Cerebellar cortex (tissue), 1 donor: ENCODE results near the gene HMGB3.
A peak's percentile ranks its signal among the peaks of the same experiment; 100 is the strongest.
"Not testable (repeated sequence)": the region's sequence is repeated elsewhere in the genome, so short reads cannot be mapped to it uniquely, and the experiment has no call there.

Experiments
- DNase-seq: peaks from one replicate; pipeline ENCODE4 v3.0.0-alpha.2; 2015; ENCODE audit warnings: low spot score

HMGB3 gene

DNA sequence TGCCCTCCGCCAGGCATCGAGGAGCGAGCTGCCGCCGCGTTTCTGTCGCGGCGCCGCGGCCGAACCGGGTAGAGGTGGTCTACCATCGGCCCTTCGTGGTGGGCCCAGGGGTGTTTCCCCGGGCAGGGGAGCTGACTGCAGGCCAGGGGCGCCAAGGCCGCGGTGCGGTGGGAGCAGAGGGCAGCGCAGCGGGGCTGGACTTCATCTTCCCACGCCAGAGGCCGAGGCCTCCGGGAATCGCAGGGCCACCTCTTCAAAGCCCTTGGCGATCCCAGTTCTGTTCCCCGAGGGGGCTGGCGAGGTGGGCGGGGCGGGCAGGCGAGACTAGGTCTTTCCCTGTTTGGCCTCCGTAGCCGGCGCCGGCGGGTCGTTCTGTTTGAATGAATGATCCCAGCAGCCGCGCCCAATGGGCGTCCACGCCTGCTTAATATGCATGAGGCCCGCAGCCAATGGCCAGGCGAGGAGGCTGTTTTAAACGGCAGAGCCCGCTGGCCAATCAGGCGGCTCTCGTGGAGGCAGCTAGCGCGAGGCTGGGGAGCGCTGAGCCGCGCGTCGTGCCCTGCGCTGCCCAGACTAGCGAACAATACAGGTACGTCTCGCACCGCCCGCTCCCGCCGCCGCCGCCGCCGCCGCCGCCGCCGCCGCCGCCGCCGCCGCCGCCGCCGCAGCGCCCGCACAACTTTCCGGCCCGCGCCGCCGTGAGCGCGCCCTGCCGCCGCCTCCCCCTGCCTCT lies at the start of gene HMGB3:
HMGB3 (plus strand) TSS at position 548 of the 733 bp plus-strand sequence. CDS start 2,265 bp downstream, outside the sequence.
- DNase-seq = peak; percentile 89

- DNase-seq = no peak
Observed at GRCh38 chrX:150933945-150934350, 49.2 kb upstream of the HMGB3 start.

DNA sequence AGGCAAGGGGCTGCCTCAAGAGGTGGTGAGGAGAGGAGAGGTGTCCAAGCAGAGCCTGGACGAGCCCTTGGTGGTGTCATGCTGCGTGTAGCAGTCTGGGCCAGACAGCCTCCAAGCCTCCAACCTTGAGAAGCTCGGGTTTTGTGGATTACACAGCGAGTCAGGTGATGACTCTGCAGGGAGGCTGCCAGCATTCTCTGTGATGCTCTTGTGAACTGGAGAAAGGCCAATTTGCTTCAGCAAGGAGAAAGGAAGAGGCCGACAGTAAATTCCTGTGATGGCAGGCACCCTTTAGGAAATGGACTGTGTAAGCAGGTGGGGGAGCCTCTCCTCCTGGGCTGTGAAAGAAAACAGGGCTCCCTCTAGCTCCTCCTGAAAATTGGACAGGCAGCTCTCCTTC lies 48.7 kb upstream of the HMGB3 start:
- peak; percentile 75 for DNase-seq

DNA sequence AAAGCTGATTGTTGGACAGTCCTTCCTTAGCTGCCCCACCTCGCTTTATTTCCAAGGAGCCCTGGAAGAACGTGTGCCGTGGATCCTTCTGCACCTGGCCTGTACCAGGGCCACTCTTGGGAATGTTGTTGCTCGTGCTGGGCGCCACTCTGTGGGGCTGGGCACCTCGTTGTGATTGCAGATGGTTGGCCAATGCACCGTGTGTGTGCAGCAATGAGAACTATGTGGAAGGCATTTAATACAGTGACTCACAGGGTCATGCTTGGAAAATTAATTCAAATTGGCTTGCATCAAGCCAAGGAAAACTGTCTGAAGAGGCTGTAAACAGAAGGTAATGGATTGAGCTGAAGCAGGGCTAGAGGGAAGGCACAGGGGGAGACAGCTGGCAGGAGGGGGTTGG lies 47.7 kb upstream of the HMGB3 start:
- DNase-seq = peak; percentile 42

GRCh38 chrX:150936556-150936955 lies 46.6 kb upstream of the HMGB3 start:
- DNase-seq = no peak

- no peak for DNase-seq
Observed at GRCh38 chrX:150940844-150941495, 42.2 kb upstream of the HMGB3 start.

GRCh38 chrX:150941580-150941979 lies 41.6 kb upstream of the HMGB3 start:
- no peak for DNase-seq

- no peak for DNase-seq
Observed at GRCh38 chrX:150942942-150943594, 40.1 kb upstream of the HMGB3 start.

DNA sequence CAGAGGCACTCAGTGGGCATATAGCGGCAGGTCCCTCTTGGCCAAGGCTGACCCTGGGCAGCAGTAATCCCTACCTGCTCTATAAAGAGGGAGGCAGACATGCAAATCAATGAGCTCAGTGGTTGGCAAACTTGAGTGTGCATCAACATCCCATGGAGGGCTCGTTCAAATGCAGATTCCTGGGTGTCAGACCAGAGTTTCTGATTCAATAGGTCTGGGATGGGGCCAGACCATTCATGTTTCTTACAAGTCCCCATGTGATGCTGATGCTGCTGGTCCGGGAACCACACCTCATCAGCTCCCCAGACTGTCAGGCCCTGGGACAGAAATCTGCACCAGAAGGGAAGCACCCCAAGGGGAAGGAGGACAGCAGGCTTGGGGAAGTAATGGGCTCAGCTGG lies 38.9 kb upstream of the HMGB3 start:
- DNase-seq = no peak

GRCh38 chrX:150954951-150955350 lies 28.2 kb upstream of the HMGB3 start:
- DNase-seq = no peak

DNA sequence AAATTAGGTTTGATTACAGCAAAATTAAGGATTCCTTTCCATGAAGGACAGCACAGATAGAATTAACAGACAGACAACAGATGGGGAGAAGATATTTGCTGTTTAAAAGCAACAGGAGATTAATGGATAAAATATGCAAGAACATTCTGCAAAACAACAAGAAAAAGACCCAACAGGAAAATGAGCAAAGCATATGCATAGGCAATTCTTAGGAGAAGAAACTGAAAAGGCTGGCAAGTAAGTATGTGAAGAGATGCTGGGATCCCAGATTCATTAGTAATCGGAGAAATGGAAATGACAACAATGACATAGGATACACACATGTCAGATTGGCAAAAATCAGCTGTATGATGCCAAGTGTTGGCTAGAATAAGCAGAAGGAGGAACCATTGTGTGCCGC lies 27.5 kb upstream of the HMGB3 start:
- DNase-seq = no peak

GRCh38 chrX:150958177-150958576 lies 25.0 kb upstream of the HMGB3 start:
- peak; percentile 37 for DNase-seq

- DNase-seq = no peak
Observed at GRCh38 chrX:150959557-150959956, 23.6 kb upstream of the HMGB3 start.

- DNase-seq = no peak
Observed at GRCh38 chrX:150961631-150962030, 21.5 kb upstream of the HMGB3 start.

- not testable (repeated sequence) for DNase-seq
Observed at GRCh38 chrX:150964416-150964815, 18.7 kb upstream of the HMGB3 start.

DNA sequence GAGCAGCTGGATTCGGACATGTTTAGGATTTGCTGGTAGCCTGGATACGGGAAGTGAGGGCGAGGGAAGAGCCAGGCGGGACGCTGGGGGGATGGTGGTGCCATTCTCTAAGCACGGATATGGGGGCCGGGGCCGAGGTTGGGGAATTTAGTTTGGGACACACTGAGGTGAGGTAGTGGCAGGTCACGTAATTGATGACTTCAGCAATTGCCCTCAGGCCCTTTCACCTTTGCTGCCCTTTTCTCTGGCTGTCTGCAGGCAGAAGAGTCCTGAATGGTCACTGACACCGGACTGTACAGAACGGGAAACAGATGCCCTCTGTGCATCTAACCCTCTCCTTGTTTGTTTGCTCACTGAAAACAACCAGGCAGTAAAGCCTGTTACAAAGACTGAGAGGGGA lies 16.9 kb upstream of the HMGB3 start:
- no peak for DNase-seq

DNA sequence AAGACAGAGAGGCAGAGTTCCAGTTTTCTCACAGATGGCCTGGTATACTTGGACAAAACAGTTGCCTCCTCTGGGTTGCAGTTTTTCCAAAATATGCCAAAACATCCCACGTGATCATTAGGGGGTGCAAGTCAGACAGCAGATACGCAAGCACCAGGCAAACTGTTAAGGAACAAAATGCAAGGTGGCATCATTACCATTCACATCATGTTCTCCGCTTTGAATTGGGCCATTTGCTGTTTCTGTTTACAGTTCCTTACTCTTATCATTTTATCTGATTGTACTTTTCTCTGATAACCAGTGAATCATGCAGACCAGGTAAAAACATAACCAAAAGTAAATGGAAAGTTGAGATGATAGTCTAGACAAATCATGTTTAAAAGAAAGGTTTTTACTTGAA lies 16.4 kb upstream of the HMGB3 start:
- DNase-seq = no peak

DNA sequence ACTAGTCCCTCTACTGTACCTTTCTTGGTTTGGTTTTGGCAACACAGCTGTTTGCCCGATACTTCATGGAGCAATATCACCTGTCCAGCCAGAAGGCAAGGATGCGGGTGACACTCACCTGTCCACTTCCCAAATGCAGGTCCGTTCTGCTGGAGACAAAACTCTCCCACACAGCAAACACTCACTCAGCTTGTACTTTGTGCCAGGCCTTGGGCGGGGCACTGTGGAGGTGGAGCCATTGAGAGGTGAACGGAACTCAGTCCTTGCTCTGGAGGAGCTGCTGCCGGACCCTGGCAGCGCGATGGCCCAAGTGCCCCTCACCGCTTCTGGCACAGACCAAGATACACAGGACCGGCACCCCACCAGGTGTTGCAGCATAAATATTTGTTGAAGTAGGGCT lies 15.3 kb upstream of the HMGB3 start:
- DNase-seq = no peak

- no peak for DNase-seq
Observed at GRCh38 chrX:150968862-150969720, 14.0 kb upstream of the HMGB3 start.

- no peak for DNase-seq
Observed at GRCh38 chrX:150972450-150972849, 10.7 kb upstream of the HMGB3 start.

- no peak for DNase-seq
Observed at GRCh38 chrX:150975655-150976390, 7.3 kb upstream of the HMGB3 start.
